Islet of Langerhans (tissue), 1 donor: ENCODE data around the gene POFUT1.

Experiments used
- FAIRE-seq: peaks from one replicate; lab custom pipeline; 2011; peaks lifted over from hg19 to GRCh38; lab: Jason Lieb, UNC

The POFUT1 gene

GRCh38 chr20:32281711-32282110 lies 74.0 kb downstream of the POFUT1 start:
- no peak for FAIRE-seq

- FAIRE-seq = no peak
Observed at GRCh38 chr20:32282461-32282860, 74.8 kb downstream of the POFUT1 start.

- FAIRE-seq = no peak
Observed at GRCh38 chr20:32285082-32285620, 77.5 kb downstream of the POFUT1 start.

- FAIRE-seq = no peak
Observed at GRCh38 chr20:32285621-32286371, 78.1 kb downstream of the POFUT1 start.

GRCh38 chr20:32287231-32287638 lies 79.6 kb downstream of the POFUT1 start:
- no peak for FAIRE-seq
